ENCODE data around the gene DCUN1D1.

Gene DCUN1D1

GRCh38 chr3:182925944-182926337 lies 54.4 kb downstream of the DCUN1D1 start:
- peak; percentile 57 for DNase-seq

DNA sequence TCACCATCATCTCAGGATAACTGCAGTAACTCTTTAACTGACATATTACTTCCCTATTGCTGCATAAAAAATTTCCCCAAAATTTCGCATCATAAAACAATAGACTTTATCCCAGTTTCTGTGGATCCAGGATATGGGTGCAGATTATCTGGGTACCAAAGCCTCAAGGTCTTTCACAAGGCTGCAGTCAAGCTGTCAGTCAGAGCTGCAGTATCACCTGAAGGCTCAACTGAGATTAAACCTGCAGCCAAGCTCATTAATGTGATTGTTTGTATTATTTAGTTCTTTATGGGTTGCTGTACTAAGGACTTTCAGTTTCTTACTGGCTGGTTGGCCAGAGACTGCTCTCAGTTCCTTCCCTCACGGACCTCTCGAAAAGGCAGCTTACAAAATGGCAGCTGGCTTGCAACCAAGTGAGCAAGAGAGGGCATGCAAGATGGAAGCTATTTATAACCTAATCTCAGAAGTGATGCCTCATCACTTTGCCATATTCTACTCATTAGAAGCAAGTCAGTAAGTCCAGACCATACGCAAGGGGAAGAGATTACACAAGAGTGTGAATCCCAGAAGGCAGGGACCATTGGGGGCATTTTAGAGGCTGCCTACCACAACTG lies 54.9 kb downstream of the DCUN1D1 start:
- DNase-seq: peak; percentile 93

- no peak for DNase-seq
Observed at GRCh38 chr3:182921665-182922355, 58.5 kb downstream of the DCUN1D1 start.

DNA sequence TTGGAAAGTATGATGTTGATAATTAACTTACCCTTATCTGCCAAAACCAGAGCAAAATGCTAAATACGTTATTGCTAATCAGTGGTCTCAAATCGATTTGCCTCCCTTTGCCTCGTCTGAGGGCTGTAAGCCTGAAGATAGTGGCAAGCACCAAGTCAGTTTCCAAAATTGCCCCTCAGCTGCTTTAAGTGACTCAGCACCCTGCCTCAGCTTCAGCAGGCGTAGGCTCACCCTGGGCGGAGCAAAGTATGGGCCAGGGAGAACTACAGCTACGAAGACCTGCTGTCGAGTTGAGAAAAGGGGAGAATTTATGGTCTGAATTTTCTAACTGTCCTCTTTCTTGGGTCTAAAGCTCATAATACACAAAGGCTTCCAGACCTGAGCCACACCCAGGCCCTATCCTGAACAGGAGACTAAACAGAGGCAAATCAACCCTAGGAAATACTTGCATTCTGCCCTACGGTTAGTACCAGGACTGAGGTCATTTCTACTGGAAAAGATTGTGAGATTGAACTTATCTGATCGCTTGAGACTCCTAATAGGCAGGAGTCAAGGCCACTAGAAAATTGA lies 59.7 kb downstream of the DCUN1D1 start:
- DNase-seq: peak; percentile 4

DNA sequence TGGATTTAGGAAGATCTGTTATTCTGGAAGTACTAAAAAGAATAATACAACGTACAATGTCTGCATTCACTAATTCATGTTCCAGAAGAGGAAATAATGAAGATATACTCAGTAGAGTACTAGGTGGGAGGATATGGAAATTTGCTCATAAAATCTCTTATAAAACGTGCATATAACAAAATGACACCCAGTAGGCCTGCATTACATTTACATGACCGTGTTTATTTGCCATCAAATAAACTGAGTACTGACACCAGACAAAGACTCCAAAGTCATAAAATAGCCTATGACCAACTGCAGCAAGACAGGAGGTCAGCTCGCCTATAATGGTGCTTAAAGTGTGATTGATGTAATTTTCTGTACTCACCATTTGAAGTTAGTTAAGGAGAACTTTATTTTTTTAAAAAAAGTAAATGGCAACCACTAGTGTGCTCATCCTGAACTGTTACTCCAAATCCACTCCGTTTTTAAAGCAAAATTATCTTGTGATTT lies 60.4 kb downstream of the DCUN1D1 start:
- DNase-seq: no peak

GRCh38 chr3:182917134-182917533 lies 63.2 kb downstream of the DCUN1D1 start:
- no peak for DNase-seq

DNA sequence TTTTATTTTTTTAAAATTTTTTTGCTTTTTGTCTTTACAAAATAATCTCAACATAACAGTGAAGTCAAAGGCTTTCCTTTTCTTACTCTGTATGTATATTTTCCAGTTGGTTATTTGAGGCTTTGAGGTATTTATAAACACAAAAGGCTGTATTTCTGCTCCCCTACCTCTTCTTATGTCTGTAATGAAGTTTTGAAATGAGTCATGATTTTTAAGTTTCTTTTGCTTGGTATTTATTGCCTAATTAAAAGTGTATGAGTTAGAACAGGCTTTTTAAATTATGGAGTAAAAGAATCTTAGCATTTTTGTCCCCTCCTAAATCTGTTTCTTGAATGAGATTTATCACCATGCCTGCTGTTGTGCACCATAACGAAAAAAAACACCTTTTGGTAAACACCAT lies 66.0 kb downstream of the DCUN1D1 start:
- DNase-seq: no peak

DNA sequence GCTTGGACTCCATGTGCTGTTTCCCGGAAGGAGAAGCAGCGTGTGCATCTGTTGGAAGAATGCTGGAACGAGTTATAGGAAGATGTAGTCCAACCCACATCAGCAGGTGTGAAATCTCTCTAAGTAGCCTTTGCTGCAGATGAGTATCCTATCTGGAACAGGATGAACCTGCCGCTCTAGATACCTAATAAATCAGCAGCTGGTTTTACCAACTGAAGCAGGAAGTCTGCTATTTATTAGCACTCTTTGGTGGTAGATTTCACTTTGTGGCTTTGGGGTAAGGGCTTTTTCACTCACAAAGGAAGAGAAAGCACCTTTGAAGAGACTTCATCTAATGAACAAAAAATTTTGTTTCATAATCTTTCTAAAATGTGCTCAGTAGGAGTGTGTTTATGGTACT lies 66.4 kb downstream of the DCUN1D1 start:
- no peak for DNase-seq

- no peak for DNase-seq
Observed at GRCh38 chr3:182912474-182912873, 67.9 kb downstream of the DCUN1D1 start.

- DNase-seq: no peak
Observed at GRCh38 chr3:182911782-182912111, 68.6 kb downstream of the DCUN1D1 start.

DNA sequence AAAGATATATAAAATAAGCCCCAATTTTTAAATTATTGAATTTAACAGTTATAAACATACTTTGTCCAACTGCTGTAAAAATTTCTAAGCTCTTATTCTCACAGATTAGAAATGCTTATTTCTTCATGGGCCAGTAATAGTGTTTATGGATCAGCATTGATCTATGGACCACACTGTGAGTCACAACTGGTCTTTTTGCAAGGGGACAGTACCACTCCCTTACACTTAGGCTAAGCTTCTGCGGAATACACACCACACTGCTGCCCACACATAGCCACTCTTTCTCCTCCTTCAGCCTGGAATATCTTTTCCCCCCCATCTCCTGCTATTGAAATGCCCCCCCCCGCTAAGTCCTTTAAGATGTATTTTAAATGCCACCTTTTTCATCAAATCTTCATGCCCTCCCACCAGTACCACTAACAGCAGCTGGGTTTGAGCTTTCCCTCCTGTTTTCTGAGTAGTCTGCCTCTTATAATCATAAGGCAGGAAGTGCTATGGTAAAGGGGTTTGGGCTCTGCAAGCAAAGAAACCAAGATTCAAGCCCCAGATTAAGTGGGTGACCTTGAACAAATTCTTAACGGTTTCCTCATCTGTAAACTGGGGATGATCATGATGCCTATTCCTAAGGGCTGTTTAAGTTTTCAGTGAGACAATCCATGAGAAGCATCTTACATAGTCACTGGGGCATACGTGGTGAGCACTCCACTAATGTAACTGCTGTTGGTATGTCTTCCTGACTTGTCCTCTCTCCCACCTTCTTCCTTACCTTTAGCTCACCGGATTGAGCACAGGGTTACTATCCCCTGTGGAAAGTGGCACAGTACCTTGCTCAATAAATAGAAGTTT lies 69.2 kb downstream of the DCUN1D1 start:
- no peak for DNase-seq

DNA sequence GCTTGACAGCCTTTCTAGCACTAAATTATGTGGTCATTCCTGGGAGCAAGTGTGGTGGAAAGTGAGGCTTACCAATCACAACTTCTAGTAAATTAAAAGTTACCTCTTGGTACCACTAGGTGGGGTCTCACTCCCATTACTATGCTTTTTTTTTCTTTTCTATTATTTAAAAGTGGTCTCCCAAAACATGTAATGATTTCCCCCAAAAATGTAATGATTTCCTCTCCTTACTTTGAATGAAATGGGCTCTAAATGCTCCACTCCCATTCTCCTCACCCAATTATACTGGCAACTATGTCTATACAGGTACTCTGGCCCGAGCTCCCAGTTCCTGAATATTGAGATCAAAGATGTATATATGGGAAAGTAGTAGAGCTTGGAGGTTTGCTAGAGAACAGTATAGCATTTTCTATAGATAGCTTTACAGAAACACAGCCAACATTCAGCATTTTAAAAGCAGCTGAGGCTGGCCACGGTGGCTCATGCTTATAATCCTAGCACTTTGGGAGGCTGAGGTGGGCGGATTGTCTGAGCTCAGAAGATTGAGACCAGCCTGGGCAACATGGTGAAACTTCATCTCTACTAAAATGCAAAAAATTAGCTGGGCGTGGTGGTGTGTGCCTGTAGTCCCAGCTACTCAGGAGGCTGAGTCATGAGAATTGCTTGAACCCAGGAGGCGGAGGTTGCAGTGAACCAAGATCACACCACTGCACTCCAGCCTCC lies 70.9 kb downstream of the DCUN1D1 start:
- peak; percentile 7 for DNase-seq

GRCh38 chr3:182908471-182908870 lies 71.9 kb downstream of the DCUN1D1 start:
- DNase-seq: no peak

DNA sequence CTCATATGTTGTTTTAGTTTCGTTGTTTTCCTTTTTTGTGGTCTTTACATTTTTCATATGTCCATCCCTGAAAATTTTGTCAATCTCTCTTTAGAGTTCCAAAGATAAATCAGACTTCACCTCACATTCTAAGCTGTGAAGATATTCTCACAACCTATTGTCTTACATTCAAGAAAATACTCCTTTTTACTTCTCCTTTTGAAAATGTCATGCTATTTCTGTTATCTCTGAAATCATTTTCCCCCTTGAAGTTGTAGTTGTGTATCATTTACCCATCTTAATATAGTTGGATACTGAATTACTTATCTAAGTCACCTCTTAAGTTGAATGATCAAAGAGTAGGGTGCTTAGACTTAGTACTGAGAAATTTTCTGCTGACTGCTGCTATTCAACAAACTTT lies 74.3 kb downstream of the DCUN1D1 start:
- no peak for DNase-seq

DNA sequence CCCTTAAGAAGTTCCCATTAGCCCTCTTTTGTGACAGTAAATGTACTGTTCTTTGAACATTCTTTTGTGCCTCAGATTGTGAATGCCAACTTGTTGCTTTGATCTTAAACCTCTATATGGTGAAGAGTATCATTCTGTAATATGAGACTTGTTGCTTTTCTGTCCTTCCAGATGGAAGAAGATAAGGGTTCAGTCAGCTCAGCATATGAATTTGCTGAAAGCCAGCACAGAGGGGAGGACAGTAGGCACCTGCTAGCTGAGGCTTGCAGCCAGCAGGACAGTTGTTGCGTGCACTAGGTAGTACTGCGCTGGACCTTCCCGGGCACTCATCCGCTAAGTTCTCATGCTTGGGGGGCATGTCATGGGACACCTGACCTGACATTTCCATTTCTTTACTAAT lies 74.7 kb downstream of the DCUN1D1 start:
- DNase-seq: no peak

- DNase-seq: no peak
Observed at GRCh38 chr3:182904164-182904563, 76.2 kb downstream of the DCUN1D1 start.

DNA sequence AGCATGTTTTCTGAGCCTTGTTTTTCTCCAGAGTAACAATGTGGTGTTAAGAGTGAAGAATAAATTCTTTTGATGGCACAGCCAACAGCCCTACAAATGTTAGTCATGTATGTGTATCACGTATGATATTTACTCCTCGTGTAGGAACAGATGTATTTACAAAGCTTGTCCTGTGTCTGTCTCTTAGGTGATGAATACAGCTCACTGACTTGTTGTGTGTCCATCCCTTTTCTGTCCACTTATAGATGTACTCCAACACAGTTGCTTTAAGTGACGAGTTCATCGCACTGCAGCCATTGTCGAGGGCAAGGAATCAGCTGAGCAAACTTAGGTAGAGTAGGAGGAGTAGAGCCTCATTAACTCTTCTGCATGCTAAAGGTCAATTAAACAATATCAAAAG lies 78.1 kb downstream of the DCUN1D1 start:
- DNase-seq: no peak

DNA sequence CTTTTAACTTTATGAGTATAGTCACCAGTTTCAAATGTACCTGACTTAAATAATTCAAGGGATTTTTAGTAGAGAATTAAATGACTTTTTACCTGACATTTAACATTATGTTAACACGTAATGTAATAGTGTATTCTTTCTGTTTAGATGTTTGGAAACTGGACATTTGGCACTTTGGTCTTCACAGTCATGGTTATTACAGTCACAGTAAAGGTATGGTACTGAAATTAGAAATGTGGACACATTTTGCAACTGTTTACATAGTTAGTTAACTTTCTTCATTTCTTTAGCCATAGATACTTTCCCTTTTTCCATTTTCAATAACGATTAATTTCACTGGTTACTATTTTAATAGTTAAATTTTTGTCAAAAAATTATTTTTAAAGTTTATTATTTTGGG lies 83.8 kb downstream of the DCUN1D1 start:
- no peak for DNase-seq

GRCh38 chr3:182895513-182896112 lies 84.7 kb downstream of the DCUN1D1 start:
- no peak for DNase-seq

DNA sequence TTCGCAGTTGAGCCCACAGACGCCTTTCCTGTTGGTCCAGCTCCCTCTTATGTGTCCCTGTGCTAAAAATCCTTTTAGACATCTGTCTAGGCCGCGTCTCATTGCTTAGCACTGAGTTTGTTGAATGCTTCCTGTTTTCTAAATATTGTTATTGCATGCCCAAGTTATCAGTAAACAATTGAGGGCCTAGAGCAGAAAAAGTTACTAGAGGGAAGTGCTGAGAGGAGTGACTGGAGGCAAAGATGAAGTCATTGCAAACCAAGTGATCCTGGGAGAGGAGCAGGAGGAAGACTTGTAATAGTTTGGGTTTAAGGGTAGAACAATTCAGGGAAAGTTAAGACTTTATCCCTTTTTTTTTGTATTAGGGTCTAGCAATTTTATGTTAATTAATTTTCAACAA lies 88.1 kb downstream of the DCUN1D1 start:
- DNase-seq: peak; percentile 15

GRCh38 chr3:182891364-182891763 lies 89.0 kb downstream of the DCUN1D1 start:
- no peak for DNase-seq

DNA sequence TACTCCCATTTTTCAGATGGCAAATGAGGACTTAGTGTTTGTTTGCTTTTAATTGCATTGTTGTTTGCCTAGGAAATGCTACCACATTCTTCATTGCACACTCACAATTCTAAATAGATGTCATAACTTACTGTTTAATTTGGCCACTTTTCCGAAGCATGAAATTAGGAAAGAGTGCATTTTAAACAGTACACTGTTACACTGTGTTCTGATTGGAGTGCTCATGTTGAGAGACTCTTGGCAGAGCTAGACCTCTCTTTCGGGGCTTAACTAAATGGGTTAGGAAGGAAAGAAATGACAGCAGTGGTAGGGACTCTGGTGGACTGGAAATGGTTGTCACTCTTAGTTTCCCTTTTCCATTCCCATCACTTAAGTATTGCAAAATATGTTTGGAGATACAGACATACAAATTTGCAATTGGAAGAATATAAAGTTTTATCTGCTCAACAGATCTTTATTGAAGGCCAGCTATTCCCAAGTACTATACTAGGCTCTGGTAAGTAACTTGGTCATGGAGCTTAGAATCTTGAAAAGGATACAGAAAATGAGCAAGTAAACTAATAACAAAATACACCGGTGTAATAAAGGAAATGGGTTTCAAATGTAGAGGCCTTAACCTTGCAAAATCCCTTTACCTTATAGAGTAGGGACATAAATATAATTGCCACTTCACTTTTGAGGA lies 90.2 kb downstream of the DCUN1D1 start:
- no peak for DNase-seq

Measured in MV-4-11 (cell line).